Stimulated activated CD8-positive, alpha-beta memory T cell treated with anti-CD3 and anti-CD28 coated beads, Interleukin-12 subunit alpha, Interleukin-12 subunit beta, amount 100 ng/mL, for 4 hours (primary cell): ENCODE results near the gene STAT5A.

Source experiments
- DNase-seq: peaks from one replicate; pipeline ENCODE4 v3.0.0-alpha.2; 2020; ENCODE audit warnings: low read depth

The STAT5A gene

DNA sequence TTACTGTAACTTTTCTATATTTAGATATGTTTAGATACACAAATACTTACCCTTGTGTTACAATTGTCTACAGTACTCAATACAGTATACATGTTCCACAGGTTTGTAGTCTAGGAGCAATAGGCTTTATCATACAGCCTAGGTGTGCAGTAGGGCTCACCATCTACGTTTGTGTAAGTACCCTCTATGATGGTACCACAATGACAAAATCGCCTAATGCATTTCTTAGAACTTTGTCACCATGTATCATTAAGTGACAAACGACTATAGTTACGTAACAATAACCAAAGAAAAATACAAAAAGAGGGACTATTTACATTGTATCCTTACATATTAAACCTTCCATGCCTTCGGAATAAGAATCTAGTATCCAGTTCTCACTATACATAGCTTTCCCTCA is 20.1 kb upstream of the STAT5A start:
- DNase-seq: no peak

DNA sequence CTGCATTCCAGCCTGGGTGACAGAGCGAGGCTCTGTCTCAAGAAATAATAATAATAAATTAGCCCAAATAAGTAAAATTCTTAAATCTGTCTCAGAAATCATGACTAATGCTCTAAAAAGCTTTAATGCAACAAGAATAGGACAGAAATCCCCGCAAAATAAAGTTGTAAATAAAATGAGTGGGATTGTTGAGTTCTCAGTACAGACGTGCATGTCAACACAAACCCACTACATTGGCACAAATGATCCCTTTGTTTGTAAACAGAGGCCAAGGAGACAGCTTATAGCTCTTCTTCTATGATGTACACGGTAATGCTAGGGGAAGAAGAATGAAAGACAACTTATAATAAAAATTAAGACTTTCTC is 18.1 kb upstream of the STAT5A start:
- no peak for DNase-seq

DNA sequence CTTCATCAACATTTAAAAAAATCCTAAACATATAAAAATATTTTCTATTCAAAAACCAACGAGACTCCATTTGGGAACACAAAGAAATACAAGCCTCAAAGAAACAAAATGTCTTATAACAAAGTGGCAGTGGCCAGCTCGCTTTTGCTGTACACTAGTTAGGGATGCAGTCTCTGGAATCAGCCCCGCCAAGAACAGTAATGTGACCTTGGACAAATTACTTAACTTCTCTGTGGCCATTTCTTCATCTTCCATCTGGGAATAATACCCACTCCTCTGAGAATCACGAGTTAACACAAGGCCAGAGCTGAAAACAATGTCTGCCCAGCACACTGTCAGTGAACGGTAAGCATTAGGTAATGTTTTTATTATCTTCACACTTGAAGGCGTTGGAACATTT is 17.7 kb upstream of the STAT5A start:
- no peak for DNase-seq

DNA sequence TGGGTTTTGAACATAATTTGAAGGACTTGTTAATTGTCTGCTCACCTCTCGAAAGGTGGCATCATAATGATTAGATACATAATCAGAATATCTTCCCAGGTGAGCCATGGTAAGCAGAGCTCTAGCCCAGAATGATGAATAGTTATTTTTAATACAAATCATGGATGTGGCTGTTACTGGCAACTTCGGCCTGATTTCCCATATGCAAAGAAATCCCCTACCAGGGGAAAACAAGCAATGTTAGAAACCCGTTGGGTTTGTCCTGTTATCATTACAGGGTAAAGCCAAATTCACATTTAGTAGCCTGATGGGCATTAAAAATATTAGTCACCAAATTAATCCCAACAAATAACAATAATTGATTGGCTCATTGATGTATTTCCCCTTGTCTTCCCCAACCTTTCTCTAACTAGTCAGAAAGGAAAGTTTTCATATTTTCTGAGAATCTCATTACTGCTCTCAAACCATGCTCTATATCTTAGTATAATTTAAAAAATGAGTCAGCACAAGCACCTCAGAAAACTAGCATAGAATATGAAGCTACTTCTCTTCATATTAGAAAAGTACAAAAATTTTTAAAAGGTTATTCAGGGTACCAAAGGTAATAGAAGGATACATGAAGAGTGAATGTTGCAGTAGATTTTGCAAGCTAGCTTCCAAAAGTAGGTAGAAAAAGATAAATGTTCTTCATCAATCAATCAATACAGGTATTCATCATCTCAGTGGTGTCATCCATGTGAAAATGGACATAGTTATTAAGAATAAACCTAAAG is 17.1 kb upstream of the STAT5A start:
- no peak for DNase-seq

DNA sequence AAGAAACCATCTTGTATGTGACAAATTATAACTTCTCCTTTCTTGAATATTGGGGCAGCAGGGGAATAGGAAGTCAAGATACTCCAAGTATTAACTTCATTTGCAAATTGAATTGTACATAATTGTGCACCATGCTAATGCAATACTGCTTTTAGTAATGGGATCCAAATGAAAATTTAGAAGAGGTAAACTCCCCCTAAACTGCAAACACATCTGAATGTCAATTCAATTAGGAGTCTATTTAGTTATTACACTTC is 16.6 kb upstream of the STAT5A start:
- no peak for DNase-seq

DNA sequence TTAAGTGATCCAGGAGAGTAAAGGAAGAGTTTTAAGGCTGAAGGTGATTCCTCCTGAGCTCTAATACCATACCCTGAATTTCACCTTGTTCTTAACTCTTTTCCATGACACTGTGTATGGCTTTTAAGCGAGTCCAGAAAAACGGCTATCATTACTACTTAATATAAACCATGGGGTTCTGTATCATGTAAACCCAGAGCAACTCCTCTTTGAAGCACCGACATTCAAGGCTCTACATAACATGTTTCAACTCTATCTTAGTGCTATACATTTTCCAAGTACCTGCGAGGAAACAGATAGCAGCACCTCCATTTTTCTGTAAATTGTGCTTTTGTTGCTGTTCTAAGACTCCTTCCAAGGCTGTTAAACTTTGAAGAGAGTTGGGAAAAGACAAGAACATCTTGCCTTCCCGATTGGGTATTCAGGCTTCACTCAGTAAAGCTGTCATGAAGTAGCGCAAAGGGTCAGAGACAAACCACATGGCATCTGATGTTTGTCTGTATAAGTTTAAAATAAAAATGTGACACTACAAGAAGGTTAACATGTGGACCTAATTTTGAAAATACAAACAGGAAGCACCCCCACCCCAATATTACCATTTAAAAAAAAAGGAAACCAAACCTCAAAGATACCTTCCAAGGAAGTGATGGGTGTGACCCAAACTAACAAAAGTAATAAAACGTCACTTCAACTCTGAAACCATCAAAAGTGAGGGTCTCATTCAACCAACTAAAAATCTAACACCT is 16.0 kb upstream of the STAT5A start:
- DNase-seq: no peak

DNA sequence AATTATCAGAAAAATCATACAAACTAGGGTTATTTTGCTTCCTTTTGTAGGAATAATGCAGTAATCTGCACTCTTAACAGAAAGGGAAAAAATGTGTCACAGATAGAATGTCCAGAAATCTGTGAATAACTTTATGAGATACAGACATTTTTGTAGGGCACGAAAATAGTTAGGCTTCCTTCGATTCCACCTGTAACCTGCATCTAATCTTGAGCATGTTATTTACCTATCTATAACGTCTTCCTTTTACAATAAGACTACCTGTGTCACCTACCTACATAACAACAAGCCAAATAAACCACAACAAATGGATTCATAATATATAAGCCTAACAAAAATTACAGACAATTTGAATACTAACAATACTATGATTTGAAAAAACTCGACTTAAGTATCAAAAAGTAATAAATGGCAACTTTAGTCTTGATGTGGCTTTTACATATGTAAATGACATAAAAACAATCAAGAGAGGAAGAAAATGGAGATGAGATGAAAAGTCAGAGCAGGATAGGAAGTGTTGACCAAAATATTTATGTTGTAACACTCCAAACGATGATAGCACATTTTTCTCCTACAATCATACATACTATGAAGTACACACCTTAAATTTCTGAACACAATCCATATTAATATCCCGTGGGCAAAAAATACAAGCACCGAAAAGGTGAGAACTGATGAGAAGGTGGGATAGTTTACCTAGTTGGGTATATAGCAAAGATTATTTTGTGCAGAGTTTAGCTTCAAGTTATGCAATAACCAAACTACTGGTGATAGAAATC is 14.6 kb upstream of the STAT5A start:
- no peak for DNase-seq

DNA sequence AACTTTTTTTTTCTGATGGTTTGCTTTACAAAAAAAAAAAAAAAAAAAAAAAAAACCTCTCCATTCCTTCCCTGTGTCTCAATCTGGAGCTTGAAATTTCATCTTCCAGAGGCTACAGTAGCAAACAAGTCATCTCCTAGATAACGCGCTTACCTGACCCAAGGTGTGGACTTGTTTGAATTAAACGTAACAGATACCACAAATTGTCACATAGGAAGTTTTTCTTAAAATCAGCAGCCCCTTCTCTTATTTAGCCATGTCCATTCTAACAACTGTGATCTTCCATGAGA is 14.1 kb upstream of the STAT5A start:
- DNase-seq: no peak

DNA sequence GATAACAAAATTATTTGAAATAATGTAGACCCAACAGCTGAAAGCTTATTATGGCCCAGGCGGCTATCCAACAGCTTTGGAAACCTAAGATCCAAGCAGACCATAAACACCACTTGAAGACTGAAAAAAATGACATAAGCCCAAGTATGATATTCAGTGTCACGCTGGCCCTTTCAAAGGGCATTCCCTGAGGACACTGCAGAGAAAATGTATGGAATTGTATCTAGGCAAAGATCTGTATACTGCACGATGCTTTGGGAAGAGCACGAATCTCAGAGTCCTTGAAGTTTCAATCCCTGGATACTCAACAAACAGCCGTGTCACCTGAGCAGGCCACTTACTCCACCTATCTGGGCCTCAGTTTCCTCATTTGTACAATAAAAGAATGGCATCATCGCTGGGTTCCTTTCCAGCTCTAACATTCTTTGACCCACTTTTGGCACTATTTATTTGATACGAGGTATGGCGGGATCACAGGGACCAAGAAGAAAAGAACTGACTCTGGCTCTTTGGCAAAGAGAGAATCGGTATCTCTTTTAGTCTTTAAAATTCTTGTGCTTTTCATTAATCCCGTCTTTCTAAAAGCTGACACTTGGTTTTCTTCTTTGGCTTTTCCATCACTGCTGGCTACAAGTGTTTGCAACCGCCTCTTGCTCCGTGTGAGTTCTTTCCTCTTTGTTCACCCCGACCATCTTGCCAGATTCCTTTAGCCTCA is 13.3 kb upstream of the STAT5A start:
- DNase-seq: no peak

DNA sequence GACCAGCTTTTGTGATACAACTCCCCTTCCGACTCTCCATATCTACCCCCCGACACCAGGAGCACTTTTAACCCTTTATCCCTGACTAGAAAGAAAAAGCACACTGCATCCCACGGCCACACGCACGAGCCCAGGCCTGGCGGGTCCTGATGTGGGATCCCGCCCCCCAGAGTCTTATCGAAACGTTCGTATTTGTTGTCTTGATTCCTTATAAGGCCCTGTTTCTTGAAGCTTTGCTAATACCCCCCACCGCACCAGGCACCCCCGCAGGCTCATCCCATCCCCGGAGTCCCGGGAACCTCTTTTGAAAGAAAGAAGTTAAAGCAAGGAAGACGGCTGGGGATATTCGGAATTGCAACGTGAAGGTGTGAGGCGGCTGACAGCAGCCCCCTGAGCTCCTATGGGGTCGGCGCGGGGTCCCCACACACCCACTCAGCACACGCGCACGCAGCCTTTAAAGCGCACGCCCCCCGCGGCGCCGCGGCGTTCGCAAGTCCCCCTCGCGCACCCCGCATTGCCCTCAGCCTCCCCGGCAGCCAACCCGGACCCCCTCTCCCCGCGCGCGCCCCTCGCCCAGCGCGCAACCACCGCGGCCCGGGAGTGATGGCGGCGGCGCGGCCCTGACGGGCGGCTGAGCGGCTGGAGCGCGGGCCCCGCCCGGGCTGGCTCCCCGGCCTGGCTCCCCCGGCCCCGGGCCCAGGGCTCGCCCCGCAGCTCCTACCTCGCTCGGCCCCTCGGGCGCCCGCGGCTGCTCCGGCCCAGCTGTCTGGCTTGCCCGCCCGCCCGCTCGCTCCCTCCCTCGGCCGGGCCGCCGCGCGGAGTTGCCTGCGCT is 12.6 kb upstream of the STAT5A start:
- DNase-seq: peak; percentile 34

DNA sequence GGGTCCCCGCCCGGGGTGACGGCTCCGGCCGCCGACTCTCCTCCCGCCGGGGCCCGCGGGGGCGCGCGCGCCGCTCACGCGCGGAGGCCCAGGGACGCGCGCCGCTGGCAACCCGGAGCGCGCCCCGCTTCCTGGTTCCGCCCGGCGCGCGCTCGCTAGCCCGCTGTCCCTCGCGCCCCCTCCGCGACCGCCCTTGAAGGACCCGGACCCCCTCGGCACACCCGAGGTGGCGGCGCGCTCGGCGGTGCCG is 12.0 kb upstream of the STAT5A start, which contains the start of gene STAT5B:
STAT5B (minus strand) TSS at position 33 of the 250 bp plus-strand sequence. CDS start 44,264 bp downstream, outside the sequence.
- DNase-seq: peak; percentile 59

DNA sequence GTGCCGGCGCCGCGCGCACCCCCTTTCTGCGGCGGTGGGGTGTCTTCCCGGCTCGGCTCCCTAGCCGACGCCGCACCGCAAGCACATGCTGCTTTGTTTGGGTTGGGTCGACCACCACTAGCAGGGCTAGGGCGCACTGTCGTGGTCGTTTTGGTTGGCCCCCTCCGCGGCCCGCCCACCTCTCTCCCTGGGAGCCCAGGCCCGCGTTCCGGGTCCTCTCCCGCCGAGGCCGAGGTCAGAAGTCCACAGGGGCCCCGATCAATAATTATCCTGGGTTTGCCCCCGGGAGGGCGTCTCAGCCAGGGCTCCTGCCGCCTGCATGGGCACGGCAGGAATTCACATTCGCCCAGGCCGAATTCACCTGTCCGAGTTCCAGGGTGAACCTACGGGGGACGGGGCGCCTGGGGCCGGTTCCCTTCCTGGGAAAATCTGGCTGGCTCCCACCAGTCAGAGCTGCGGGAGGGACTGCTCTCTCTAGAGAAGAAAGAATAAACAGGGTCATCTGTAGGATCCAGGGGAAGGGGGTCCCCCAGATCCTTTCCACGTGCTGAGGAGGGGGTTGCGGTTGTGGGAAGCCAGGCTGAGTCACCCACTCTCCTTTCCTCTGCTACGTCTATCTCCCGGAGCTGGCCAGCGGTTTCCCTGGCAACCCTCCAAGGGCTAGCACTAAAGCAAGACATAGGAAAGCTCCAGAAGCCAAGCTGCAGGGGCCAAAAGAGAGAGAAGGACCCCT is 11.5 kb upstream of the STAT5A start:
- DNase-seq: no peak

DNA sequence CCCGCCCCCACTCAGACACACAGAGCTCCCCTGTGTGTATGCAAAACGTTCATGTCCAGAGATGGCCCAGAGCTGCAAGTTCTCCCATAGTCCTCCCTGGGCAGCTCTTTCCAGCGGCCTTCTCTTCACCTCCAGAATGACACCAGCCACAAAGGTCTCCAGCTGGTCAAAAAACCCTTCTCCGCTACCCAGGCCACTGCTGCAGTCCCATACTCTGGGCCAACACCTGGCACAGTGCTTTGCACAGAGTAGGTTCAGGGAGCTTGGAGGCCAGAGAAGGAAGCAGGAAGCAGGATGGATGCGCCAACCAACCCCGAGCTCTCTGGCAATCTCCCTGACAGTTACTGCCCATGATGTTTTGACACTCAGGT is 11.0 kb upstream of the STAT5A start:
- DNase-seq: no peak

DNA sequence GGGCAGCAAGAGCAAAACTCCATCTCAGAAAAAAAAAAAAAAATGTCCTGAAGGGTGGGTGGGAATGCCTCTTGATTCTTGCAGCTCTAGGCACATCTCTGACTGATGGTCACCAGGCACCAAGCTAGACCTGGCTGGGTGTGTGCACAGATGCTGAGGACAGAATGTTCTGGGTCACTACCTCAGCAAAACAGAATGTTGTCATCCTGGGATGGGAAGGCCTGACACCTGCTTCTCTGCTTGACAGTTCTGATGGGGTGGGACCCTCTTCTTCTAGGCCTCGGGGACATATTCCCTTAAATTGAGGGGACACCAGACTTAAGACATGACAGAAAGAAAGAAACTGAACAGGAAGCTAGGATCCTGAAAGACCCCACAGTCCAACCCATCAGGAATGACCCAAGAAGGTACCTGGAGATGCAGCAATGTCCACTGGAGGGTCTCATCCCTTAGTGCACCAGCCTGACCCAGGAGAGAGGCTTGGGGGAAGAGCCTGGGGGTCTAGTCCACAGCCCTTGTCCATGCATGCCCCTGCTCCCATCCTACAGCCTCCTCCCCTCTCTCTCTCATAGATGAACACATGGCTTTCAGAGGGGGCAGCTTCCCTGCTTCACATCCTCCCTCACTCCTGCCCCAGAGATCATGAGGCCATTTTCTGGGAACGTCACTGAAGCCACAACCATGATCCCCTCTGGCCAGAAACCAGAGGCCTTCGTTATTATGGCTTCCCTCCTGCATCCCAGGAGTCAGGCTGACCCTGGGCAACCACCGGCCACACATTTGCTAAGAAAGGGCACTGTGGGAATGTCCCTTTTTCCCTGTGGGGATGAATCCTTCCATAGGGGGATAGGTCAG is 8.3 kb upstream of the STAT5A start:
- DNase-seq: no peak

DNA sequence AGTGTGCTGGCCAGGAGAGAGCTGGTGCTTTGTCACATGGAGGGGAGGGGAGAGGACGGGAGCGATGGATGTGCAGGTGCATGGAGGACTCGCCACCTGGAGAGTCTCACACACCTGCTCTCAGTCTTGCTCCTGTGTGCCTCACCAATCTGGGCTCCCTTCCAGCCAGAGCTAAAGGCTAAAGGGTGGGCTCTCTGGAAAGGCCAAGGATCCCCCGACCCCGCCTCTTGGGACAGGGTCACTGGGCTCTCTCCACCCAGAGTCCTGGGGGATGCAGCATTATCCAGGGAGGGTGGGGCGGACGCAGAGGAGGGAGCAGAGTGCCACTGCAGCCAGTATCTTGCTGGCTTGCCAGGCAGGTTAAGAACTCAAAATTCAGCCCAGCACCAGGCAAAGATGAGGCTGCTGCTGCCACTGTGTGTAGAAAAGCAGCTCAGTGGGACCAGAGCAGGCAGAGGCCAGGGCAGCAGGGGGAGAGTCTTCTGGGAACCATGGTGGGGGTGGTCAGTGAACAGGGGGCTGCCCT is 6.7 kb upstream of the STAT5A start:
- DNase-seq: no peak

DNA sequence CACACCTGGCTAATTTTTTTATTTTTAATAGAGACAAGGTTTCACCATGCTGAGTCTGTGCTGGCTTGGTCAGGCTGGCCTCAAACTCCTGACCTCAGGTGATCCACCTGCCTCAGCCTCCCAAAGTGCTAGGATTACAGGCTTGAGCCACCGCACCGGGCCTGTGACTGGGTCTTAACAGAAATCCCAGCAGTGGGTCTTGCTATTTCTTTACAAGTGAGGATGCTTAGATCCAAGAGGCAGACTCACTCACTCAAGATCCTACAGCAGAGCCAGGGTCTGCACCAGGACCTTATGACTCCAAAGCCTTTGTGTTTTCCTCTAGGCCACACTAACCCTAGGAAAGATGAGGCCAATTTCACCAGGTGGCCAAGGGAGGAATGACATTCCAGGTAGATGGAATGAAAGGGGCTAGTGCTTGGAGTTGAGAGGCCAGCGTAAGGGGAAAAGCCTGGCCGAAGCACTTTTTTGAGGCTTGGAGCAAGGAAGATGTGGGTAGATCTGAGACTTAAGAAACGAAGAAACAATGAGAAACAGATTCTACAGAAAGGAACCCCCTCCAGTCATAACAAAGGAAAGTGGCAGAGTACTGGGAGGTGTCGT is 5.7 kb upstream of the STAT5A start:
- no peak for DNase-seq

DNA sequence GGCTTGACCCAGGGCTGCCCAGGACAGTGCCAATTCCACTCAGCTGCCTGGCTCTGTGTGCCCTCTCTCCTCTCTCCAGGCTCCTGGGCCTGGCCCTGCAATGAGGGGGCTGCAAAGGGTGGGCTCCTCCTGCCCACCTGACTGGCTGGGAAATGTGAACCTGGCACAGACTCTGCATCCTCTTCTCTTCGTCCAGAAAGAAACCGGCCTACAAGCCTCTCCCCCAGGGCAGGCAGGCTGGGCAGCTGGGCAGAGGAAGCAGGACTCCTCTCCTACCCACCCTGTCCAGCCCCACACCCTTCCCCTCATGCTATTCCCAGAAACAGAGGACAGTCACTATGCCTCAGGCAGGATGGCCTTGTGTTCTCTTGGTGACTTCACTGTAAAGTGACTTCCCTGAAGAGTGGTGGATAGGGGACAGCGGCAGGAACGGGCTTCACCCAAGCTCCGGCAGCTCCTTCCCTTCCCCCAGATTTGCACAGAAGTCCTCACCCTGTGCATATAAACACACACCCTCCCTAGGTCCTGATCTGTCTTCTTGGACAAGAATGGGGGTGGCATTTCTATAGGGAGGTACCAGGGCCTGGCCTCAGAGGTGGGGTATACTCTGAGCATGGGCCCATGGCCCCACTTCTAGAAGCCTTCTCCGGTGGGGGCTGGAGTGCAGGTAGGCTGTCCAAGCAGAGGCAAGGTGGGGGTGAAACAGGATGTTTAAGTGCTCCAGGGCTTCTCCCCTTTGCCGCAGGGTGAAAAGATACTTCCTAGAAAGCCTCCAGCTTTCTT is 4.9 kb upstream of the STAT5A start:
- no peak for DNase-seq

DNA sequence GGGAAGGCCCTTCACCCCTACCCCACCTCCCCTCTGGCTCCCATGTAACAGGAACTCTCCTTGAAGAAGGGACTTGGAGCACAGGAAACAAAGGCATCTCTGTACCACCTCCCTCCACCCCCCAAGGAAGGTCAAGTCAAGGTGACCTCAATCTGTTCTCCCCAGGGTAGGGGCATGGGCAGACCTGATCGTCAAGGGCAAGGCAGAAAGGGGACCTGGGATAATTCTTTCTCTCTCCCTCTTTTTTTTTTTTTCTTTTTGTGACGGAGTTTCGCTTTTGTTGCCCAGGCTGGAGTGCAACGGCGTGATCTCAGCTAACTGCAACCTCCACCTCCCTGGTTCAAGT is 4.3 kb upstream of the STAT5A start:
- no peak for DNase-seq

DNA sequence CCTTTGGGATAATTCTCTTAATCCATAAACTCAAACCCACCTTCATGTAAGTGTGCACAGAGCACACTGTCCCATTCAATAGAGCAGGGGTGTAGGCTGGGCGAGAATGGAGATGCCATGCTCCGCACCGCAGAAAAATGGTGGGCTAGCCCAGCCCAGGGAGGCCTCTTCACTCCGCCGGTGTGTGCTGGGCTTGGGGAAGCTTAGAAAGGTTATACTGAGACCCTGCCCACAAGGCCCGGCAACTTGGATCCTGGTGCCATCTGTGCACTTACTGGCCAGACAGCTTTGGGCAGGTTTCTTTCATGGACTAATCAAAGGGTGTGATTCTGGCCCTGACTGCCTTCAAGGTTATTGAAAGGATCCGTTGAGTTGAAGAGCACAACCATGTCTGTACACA is 3.7 kb upstream of the STAT5A start:
- DNase-seq: no peak
